Body of pancreas (tissue), 4 donors: ENCODE results near the gene FLOT1. TPM values are rescaled to one million over a fixed set of nuclear protein-coding genes. Genes with fewer than 3 reads are reported as not detected.

ENCODE experiments used
- ATAC-seq: fragments of 150-250 bp; one replicate; pipeline ENCODE4 v1.9.1; 2016
- DNase-seq, 4 donors: peaks; one replicate each; pipeline ENCODE4 v3.0.0-alpha.2; 2019
- H3K27ac ChIP-seq, 4 donors: fragments of 200-600 bp; sonication (generic); 1 replicate in 3 of 4; 2 replicates in 1 of 4; pipeline versions ENCODE4 v1.5.1 to v1.6.1; 2016 to 2019; ENCODE audit warnings: mild to moderate bottlenecking in 1 of 4, mixed read lengths in 1 of 4, moderate library complexity in 1 of 4
- H3K27me3 ChIP-seq, 2 donors: fragments of 200-600 bp; sonication (generic); one replicate each; pipeline ENCODE4 v1.6.0; 2016; ENCODE audit warnings: mild to moderate bottlenecking in 1 of 2
- H3K36me3 ChIP-seq, 2 donors: fragments of 200-600 bp; sonication (generic); replicated peaks in 1 of 2; 2 replicates each; pipeline ENCODE4 v1.5.1; 2016; ENCODE audit warnings: low read depth in 2 of 2; ENCODE audit not compliant: insufficient read depth in 1 of 2
- H3K4me1 ChIP-seq: fragments of 200-600 bp; sonication (generic); one replicate; pipeline ENCODE4 v1.6.0; 2016
- H3K4me3 ChIP-seq, 2 donors: fragments of 200-600 bp; sonication (generic); 1 replicate in 1 of 2; 2 replicates in 1 of 2; pipeline ENCODE4 v1.5.1; 2016 to 2019
- H3K9me3 ChIP-seq, 3 donors: fragments of 200-600 bp; sonication (generic); 1 replicate in 2 of 3; 2 replicates in 1 of 3; pipeline ENCODE4 v1.5.1; 2016
- CTCF ChIP-seq, 7 experiments: fragments of 450-650 bp in 4 of 7; fragments of 200-600 bp in 3 of 7; sonication (generic) in 3 of 7; IDR thresholded peaks; one replicate each; pipeline ENCODE4 v1.5.1; 2016 to 2019; ENCODE audit warnings: antibody characterized with exemption in 7 of 7
- POLR2A ChIP-seq, 3 donors: fragments of 450-650 bp; IDR thresholded peaks; one replicate each; pipeline ENCODE4 v1.6.1; 2016; ENCODE audit warnings: antibody characterized with exemption in 3 of 3, mild to moderate bottlenecking in 2 of 3
- WGBS, 2 donors: methylation state at CpG; one replicate each; pipeline ENCODE4 v1.1.5; 2017; 5-methylcytosine and 5-hydroxymethylcytosine counted together
- intact Hi-C: fragments of 100-400 bp; cut with DNase I; formaldehyde crosslinking; loops from one replicate; pipeline ENCODE4 v1.15.1; 2023
- total RNA-seq, 2 donors: library from RNA; depleted of rRNA; stranded (reverse); fragments of >200 nt; gene quantifications; one replicate each; pipeline ENCODE4 v1.1.0, GENCODE V29; 2016

The FLOT1 gene
- total RNA-seq, 2 donors from 2014 or later: 70.0 to 82.4 TPM

- no peaks in the 10 kb centered on the region for H3K9me3 ChIP-seq
- H3K4me1 ChIP-seq: peaks cover 55% of the 10 kb centered on the region
- no peaks in the 10 kb centered on the region for H3K27me3 ChIP-seq
- H3K27ac ChIP-seq: peak overlapping the region; percentile 79 to 96 (median 92)
- DNase-seq: no peak
- H3K4me3 ChIP-seq: no peak overlapping the region
- TF ChIP-seq POLR2A (IDR thresholded peaks at IDR 0.05): no peak
- ATAC-seq: peak; percentile 2
- H3K36me3 ChIP-seq: no peaks in the 10 kb centered on the region
- intact Hi-C loops: no loop called here
Observed at GRCh38 chr6:30782425-30783014, 40.0 kb upstream of the FLOT1 start.

GRCh38 chr6:30781743-30782424 lies 39.4 kb upstream of the FLOT1 start:
- H3K4me3 ChIP-seq: no peak overlapping the region
- WGBS, 2 donors: 2 to 10% methylated on average over 11 to 13 of the region's 13 CpGs
- no peak for TF ChIP-seq CTCF (IDR thresholded peaks at IDR 0.05)
- peak in 2 of 3 donors; percentile 46 for TF ChIP-seq POLR2A (IDR thresholded peaks at IDR 0.05)

GRCh38 chr6:30781395-30781742 lies 38.9 kb upstream of the FLOT1 start:
- Histone ChIP-seq H3K36me3 (no peaks in the 10 kb centered on the region), H3K27ac (peak overlapping the region; percentile 79 to 96 (median 92)), H3K9me3 (no peaks in the 10 kb centered on the region), H3K4me1 (peaks cover 58% of the 10 kb centered on the region), H3K4me3 (no peak overlapping the region), H3K27me3 (no peaks in the 10 kb centered on the region)
- TF ChIP-seq POLR2A (IDR thresholded peaks at IDR 0.05): no peak
- no peak for TF ChIP-seq CTCF (IDR thresholded peaks at IDR 0.05)
- no peak for ATAC-seq
- 70 to 83% methylated on average over 4 of the region's 4 CpGs for WGBS, 2 donors
- intact Hi-C loops: no loop called here
- no peak for DNase-seq

More at GRCh38 chr6:30781743-30782424, 39.4 kb upstream of the FLOT1 start:
- Histone ChIP-seq H3K36me3 (no peaks in the 10 kb centered on the region), H3K9me3 (no peaks in the 10 kb centered on the region), H3K27ac (peak overlapping the region; percentile 79 to 96 (median 92)), H3K4me1 (peaks cover 58% of the 10 kb centered on the region), H3K27me3 (no peaks in the 10 kb centered on the region)
- intact Hi-C loops: no loop called here
- ATAC-seq (peak; percentile 90), DNase-seq (peak; percentile 98 to 100 (median 98))

GRCh38 chr6:30780642-30780920 lies 38.1 kb upstream of the FLOT1 start:
- ATAC-seq (no peak), DNase-seq (no peak)
- Histone ChIP-seq H3K4me3 (no peak overlapping the region), H3K4me1 (peaks cover 58% of the 10 kb centered on the region), H3K27ac (peak overlapping the region in 3 of 4 donors; percentile 79 to 94 (median 90)), H3K27me3 (no peaks in the 10 kb centered on the region), H3K36me3 (no peaks in the 10 kb centered on the region), H3K9me3 (no peaks in the 10 kb centered on the region)
- intact Hi-C loops: no loop called here
- no peak for TF ChIP-seq POLR2A (IDR thresholded peaks at IDR 0.05)
- no peak for TF ChIP-seq CTCF (IDR thresholded peaks at IDR 0.05)
- WGBS, 2 donors: 88 to 96% methylated on average over 1 of the region's 1 CpG

- H3K36me3 ChIP-seq: no peaks in the 10 kb centered on the region
- H3K9me3 ChIP-seq: no peaks in the 10 kb centered on the region
- DNase-seq (no peak), ATAC-seq (no peak)
- H3K4me1 ChIP-seq: peaks cover 58% of the 10 kb centered on the region
- no peak overlapping the region for H3K4me3 ChIP-seq
- 71 to 75% methylated on average over 10 of the region's 10 CpGs for WGBS, 2 donors
- intact Hi-C loops: no loop called here
- H3K27ac ChIP-seq: peak overlapping the region in 3 of 4 donors; percentile 79 to 90 (median 82)
- TF ChIP-seq CTCF (IDR thresholded peaks at IDR 0.05) (no peak), POLR2A (IDR thresholded peaks at IDR 0.05) (no peak)
- H3K27me3 ChIP-seq: no peaks in the 10 kb centered on the region
Observed at GRCh38 chr6:30779850-30780641, 37.6 kb upstream of the FLOT1 start.
